Measurements from ENCODE around the gene TMEM184B. TPM values are rescaled to one million over a fixed set of nuclear protein-coding genes. Genes with fewer than 3 reads are reported as not detected.

TMEM184B gene
- polyA plus RNA-seq, 4 donors = 7.3 to 47.4 (median 20.3) TPM

GRCh38 chr22:38202437-38203089 lies 70.2 kb downstream of the TMEM184B start:
- 0% methylated on average over 36 to 74 of the region's 74 CpGs for WGBS, 3 donors
- DNase-seq = peak; percentile 65 to 87
- H3K4me3 ChIP-seq (ENCODE audit: low read depth in 1 of 3, low read length in 3 of 3) = peak overlapping the region; percentile 68 to 84 (median 78)
- H3K36me3 ChIP-seq (ENCODE audit: control insufficient read depth in 3 of 3, insufficient read depth in 2 of 3, low read depth in 1 of 3, low read length in 3 of 3) = peaks cover 0 to 24% (median 0%) of the 10 kb centered on the region in 3 donors
- no peaks in the 10 kb centered on the region for H3K27me3 ChIP-seq (ENCODE audit: control insufficient read depth in 3 of 3, insufficient read depth in 3 of 3, low read length in 3 of 3)
- FAIRE-seq = no peak
- no peaks in the 10 kb centered on the region for H3K9me3 ChIP-seq (ENCODE audit: control insufficient read depth in 2 of 2, insufficient read depth in 1 of 2, low read depth in 1 of 2, low read length in 1 of 2)
- H3K27ac ChIP-seq (ENCODE audit: low read depth in 1 of 3, low read length in 2 of 3) = peak overlapping the region; percentile 96 to 99 (median 98)
- peaks cover 0 to 26% (median 5%) of the 10 kb centered on the region in 3 donors for H3K4me1 ChIP-seq (ENCODE audit: control insufficient read depth in 3 of 3, insufficient read depth in 2 of 3, low read depth in 1 of 3, low read length in 2 of 3)

GRCh38 chr22:38201711-38202436 lies 70.9 kb downstream of the TMEM184B start, which contains the start of gene MAFF:
MAFF (plus strand) TSS chr22:38201994; CDS start chr22:38213854, 11,860 bp downstream.
- Histone ChIP-seq H3K27me3 (ENCODE audit: control insufficient read depth in 3 of 3, insufficient read depth in 3 of 3, low read length in 3 of 3) (no peaks in the 10 kb centered on the region), H3K4me3 (ENCODE audit: low read depth in 1 of 3, low read length in 3 of 3) (peak within 1 kb of the TSS; percentile 68 to 84 (median 78)), H3K4me1 (ENCODE audit: control insufficient read depth in 3 of 3, insufficient read depth in 2 of 3, low read depth in 1 of 3, low read length in 2 of 3) (peaks cover 0 to 28% (median 5%) of the 10 kb centered on the region in 3 donors), H3K27ac (ENCODE audit: low read depth in 1 of 3, low read length in 2 of 3) (peak within 1 kb of the TSS; percentile 96 to 99 (median 98)), H3K36me3 (ENCODE audit: control insufficient read depth in 3 of 3, insufficient read depth in 2 of 3, low read depth in 1 of 3, low read length in 3 of 3) (peaks cover 0 to 23% (median 0%) of the 10 kb centered on the region in 3 donors), H3K9me3 (ENCODE audit: control insufficient read depth in 2 of 2, insufficient read depth in 1 of 2, low read depth in 1 of 2, low read length in 1 of 2) (no peaks in the 10 kb centered on the region)
- DNase-seq (peak; percentile 94 to 99), FAIRE-seq (no peak)
- 0 to 1% (median 0%) methylated on average over 60 to 85 of the region's 85 CpGs for WGBS, 3 donors

- FAIRE-seq = no peak
- peak overlapping the region; percentile 78 to 81 (median 79) for H3K27ac ChIP-seq (ENCODE audit: low read depth in 1 of 3, low read length in 2 of 3)
Measured at GRCh38 chr22:38201371-38201710, 71.5 kb downstream of the TMEM184B start.

GRCh38 chr22:38199826-38200559 lies 72.8 kb downstream of the TMEM184B start:
- DNase-seq (no peak), FAIRE-seq (no peak)
- H3K27ac ChIP-seq (ENCODE audit: low read depth in 1 of 3, low read length in 2 of 3) = no peak overlapping the region
- no peaks in the 10 kb centered on the region for H3K27me3 ChIP-seq (ENCODE audit: control insufficient read depth in 3 of 3, insufficient read depth in 3 of 3, low read length in 3 of 3)
- H3K4me1 ChIP-seq (ENCODE audit: control insufficient read depth in 3 of 3, insufficient read depth in 2 of 3, low read depth in 1 of 3, low read length in 2 of 3) = peaks cover 0 to 30% (median 5%) of the 10 kb centered on the region in 3 donors
- WGBS, 3 donors = 79 to 93% (median 87%) methylated on average over 9 to 10 of the region's 10 CpGs
- no peak overlapping the region for H3K4me3 ChIP-seq (ENCODE audit: low read depth in 1 of 3, low read length in 3 of 3)
- no peaks in the 10 kb centered on the region for H3K9me3 ChIP-seq (ENCODE audit: control insufficient read depth in 2 of 2, insufficient read depth in 1 of 2, low read depth in 1 of 2, low read length in 1 of 2)
- H3K36me3 ChIP-seq (ENCODE audit: control insufficient read depth in 3 of 3, insufficient read depth in 2 of 3, low read depth in 1 of 3, low read length in 3 of 3) = peaks cover 0 to 9% (median 0%) of the 10 kb centered on the region in 3 donors

More at GRCh38 chr22:38201371-38201710, 71.5 kb downstream of the TMEM184B start:
- WGBS, 3 donors = 14 to 24% (median 20%) methylated on average over 8 of the region's 8 CpGs
- no peaks in the 10 kb centered on the region for H3K27me3 ChIP-seq (ENCODE audit: control insufficient read depth in 3 of 3, insufficient read depth in 3 of 3, low read length in 3 of 3)
- H3K9me3 ChIP-seq (ENCODE audit: control insufficient read depth in 2 of 2, insufficient read depth in 1 of 2, low read depth in 1 of 2, low read length in 1 of 2) = no peaks in the 10 kb centered on the region
- DNase-seq = no peak
- peak overlapping the region in 2 of 3 donors; percentile 78 to 84 for H3K4me3 ChIP-seq (ENCODE audit: low read depth in 1 of 3, low read length in 3 of 3)
- peaks cover 0 to 18% (median 0%) of the 10 kb centered on the region in 3 donors for H3K36me3 ChIP-seq (ENCODE audit: control insufficient read depth in 3 of 3, insufficient read depth in 2 of 3, low read depth in 1 of 3, low read length in 3 of 3)
- H3K4me1 ChIP-seq (ENCODE audit: control insufficient read depth in 3 of 3, insufficient read depth in 2 of 3, low read depth in 1 of 3, low read length in 2 of 3) = peaks cover 0 to 30% (median 5%) of the 10 kb centered on the region in 3 donors

- no peaks in the 10 kb centered on the region for H3K36me3 ChIP-seq (ENCODE audit: control insufficient read depth in 3 of 3, insufficient read depth in 2 of 3, low read depth in 1 of 3, low read length in 3 of 3)
- no peaks in the 10 kb centered on the region for H3K9me3 ChIP-seq (ENCODE audit: control insufficient read depth in 2 of 2, insufficient read depth in 1 of 2, low read depth in 1 of 2, low read length in 1 of 2)
- H3K4me1 ChIP-seq (ENCODE audit: control insufficient read depth in 3 of 3, insufficient read depth in 2 of 3, low read depth in 1 of 3, low read length in 2 of 3) = peaks cover 0 to 34% (median 0%) of the 10 kb centered on the region in 3 donors
- FAIRE-seq (no peak), DNase-seq (peak; percentile 63 to 71)
- WGBS, 3 donors = 20 to 51% (median 38%) methylated on average over 18 to 19 of the region's 19 CpGs
- H3K27ac ChIP-seq (ENCODE audit: low read depth in 1 of 3, low read length in 2 of 3) = no peak overlapping the region
- H3K4me3 ChIP-seq (ENCODE audit: low read depth in 1 of 3, low read length in 3 of 3) = no peak overlapping the region
- no peaks in the 10 kb centered on the region for H3K27me3 ChIP-seq (ENCODE audit: control insufficient read depth in 3 of 3, insufficient read depth in 3 of 3, low read length in 3 of 3)
Measured at GRCh38 chr22:38196791-38197419, 75.9 kb downstream of the TMEM184B start.

GRCh38 chr22:38193580-38193979 lies 79.2 kb downstream of the TMEM184B start:
- Histone ChIP-seq H3K9me3 (ENCODE audit: control insufficient read depth in 2 of 2, insufficient read depth in 1 of 2, low read depth in 1 of 2, low read length in 1 of 2) (no peaks in the 10 kb centered on the region), H3K27me3 (ENCODE audit: control insufficient read depth in 3 of 3, insufficient read depth in 3 of 3, low read length in 3 of 3) (no peaks in the 10 kb centered on the region), H3K4me3 (ENCODE audit: low read depth in 1 of 3, low read length in 3 of 3) (no peak overlapping the region), H3K36me3 (ENCODE audit: control insufficient read depth in 3 of 3, insufficient read depth in 2 of 3, low read depth in 1 of 3, low read length in 3 of 3) (no peaks in the 10 kb centered on the region), H3K4me1 (ENCODE audit: control insufficient read depth in 3 of 3, insufficient read depth in 2 of 3, low read depth in 1 of 3, low read length in 2 of 3) (peaks cover 0 to 37% (median 0%) of the 10 kb centered on the region in 3 donors), H3K27ac (ENCODE audit: low read depth in 1 of 3, low read length in 2 of 3) (peak overlapping the region in 1 of 3 donors; percentile 29)
- FAIRE-seq (no peak), DNase-seq (peak in 1 of 2 donors; percentile 76)
- 45 to 53% (median 49%) methylated on average over 6 of the region's 6 CpGs for WGBS, 3 donors

GRCh38 chr22:38192475-38192863 lies 80.3 kb downstream of the TMEM184B start:
- no peaks in the 10 kb centered on the region for H3K36me3 ChIP-seq (ENCODE audit: control insufficient read depth in 3 of 3, insufficient read depth in 2 of 3, low read depth in 1 of 3, low read length in 3 of 3)
- peak overlapping the region in 1 of 3 donors; percentile 84 for H3K27ac ChIP-seq (ENCODE audit: low read depth in 1 of 3, low read length in 2 of 3)
- WGBS, 3 donors = 66 to 82% (median 67%) methylated on average over 3 of the region's 3 CpGs
- FAIRE-seq (no peak), DNase-seq (no peak)
- H3K27me3 ChIP-seq (ENCODE audit: control insufficient read depth in 3 of 3, insufficient read depth in 3 of 3, low read length in 3 of 3) = no peaks in the 10 kb centered on the region
- no peaks in the 10 kb centered on the region for H3K9me3 ChIP-seq (ENCODE audit: control insufficient read depth in 2 of 2, insufficient read depth in 1 of 2, low read depth in 1 of 2, low read length in 1 of 2)
- peaks cover 0 to 42% (median 0%) of the 10 kb centered on the region in 3 donors for H3K4me1 ChIP-seq (ENCODE audit: control insufficient read depth in 3 of 3, insufficient read depth in 2 of 3, low read depth in 1 of 3, low read length in 2 of 3)
- H3K4me3 ChIP-seq (ENCODE audit: low read depth in 1 of 3, low read length in 3 of 3) = no peak overlapping the region
